ENCODE results near the gene SBF2. TPM values are rescaled to one million over a fixed set of nuclear protein-coding genes. Genes with fewer than 3 reads are reported as not detected.

The SBF2 gene
- polyA plus RNA-seq, 2 donors = 8.5 to 12.1 TPM

DNA sequence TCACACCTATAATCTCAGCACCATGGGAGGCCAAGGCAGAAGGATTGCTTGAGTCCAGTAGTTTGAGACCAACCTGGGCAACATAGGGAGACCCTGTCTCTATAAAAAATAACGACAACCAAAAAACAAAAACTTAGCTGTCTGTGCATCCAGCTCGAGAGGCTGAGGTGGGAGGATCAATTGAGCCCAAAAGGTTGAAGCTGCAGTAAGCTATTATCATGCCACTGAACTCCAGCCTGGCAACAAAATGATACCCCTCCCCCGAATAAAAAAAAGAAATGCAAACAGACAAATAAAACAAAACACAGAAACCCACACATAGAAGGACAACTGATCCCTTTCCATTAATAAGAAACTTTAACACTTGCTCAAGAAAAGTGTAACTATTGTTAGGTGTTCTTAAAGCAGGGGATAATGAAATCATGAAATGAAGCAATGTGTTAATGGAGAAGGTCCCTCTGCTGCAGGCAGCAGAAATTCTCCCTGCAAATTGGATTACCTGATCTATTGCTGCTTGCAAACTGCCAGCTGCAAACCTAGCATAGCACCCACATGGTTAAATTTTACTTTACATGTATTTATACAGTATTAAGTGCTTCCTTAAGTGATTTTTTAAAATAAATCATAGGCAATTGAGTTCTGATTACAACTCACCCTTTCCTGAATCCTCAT is 226.3 kb downstream of the SBF2 start:
- Histone ChIP-seq H3K27ac (ENCODE audit: low read depth in 2 of 2, low read length in 1 of 2) (no peak overlapping the region), H3K4me3 (ENCODE audit: low read depth in 1 of 2, low read length in 2 of 2) (no peak overlapping the region), H3K27me3 (ENCODE audit: control insufficient read depth in 1 of 2, insufficient read depth in 2 of 2, low read length in 2 of 2) (no peaks in the 10 kb centered on the region), H3K9me3 (ENCODE audit: control insufficient read depth in 2 of 2, insufficient read depth in 1 of 2, low read depth in 1 of 2, low read length in 1 of 2) (no peaks in the 10 kb centered on the region), H3K36me3 (ENCODE audit: control insufficient read depth in 2 of 2, insufficient read depth in 2 of 2, low read length in 1 of 2) (no peaks in the 10 kb centered on the region), H3K4me1 (ENCODE audit: control insufficient read depth in 2 of 2, insufficient read depth in 2 of 2, low read length in 1 of 2) (no peaks in the 10 kb centered on the region)
- WGBS, 2 donors = 87 to 88% methylated on average over 3 of the region's 3 CpGs

DNA sequence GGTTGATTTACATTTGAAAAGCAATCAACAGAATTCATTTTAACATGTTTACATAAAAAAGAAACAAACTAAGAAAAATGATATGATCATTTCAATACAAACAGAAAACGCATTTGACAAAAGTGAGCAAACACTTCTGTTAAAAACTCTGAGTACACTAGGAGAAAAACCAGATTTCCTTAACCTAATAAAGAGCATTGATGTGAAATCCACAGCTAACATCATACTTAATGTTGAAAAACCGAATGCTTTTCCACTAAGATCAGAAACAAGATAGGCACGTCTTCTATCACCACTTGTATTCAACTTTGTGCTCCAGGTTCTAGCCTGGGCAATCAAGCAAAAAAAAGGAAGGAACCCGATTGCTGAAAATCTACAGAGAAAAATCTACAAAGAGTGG is 227.6 kb downstream of the SBF2 start:
- H3K9me3 ChIP-seq (ENCODE audit: control insufficient read depth in 2 of 2, insufficient read depth in 1 of 2, low read depth in 1 of 2, low read length in 1 of 2) = no peaks in the 10 kb centered on the region
- H3K4me1 ChIP-seq (ENCODE audit: control insufficient read depth in 2 of 2, insufficient read depth in 2 of 2, low read length in 1 of 2) = no peaks in the 10 kb centered on the region
- no peaks in the 10 kb centered on the region for H3K27me3 ChIP-seq (ENCODE audit: control insufficient read depth in 1 of 2, insufficient read depth in 2 of 2, low read length in 2 of 2)
- no peak overlapping the region for H3K27ac ChIP-seq (ENCODE audit: low read depth in 2 of 2, low read length in 1 of 2)
- 57 to 67% methylated on average over 4 of the region's 4 CpGs for WGBS, 2 donors
- no peak overlapping the region for H3K4me3 ChIP-seq (ENCODE audit: low read depth in 1 of 2, low read length in 2 of 2)
- H3K36me3 ChIP-seq (ENCODE audit: control insufficient read depth in 2 of 2, insufficient read depth in 2 of 2, low read length in 1 of 2) = no peaks in the 10 kb centered on the region

DNA sequence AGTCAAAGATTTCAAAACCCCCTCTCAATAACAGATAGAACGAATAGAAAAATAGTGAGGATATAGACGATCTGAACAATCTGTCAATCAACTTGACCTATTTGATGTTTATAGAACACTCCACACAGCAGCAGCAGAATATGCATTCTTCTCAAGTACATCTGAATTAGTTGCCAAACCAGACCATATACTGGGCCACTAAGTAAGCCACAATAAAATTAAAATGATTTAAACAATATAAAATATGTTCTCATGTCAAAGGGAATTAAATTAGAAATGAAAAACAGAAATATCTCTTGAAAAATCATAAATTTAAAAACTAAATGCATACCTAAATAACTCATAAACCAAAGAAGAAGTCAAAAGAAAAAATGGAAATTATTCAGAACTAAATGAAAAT is 229.2 kb downstream of the SBF2 start:
- Histone ChIP-seq H3K9me3 (ENCODE audit: control insufficient read depth in 2 of 2, insufficient read depth in 1 of 2, low read depth in 1 of 2, low read length in 1 of 2) (no peaks in the 10 kb centered on the region), H3K27me3 (ENCODE audit: control insufficient read depth in 1 of 2, insufficient read depth in 2 of 2, low read length in 2 of 2) (no peaks in the 10 kb centered on the region), H3K4me3 (ENCODE audit: low read depth in 1 of 2, low read length in 2 of 2) (no peak overlapping the region), H3K36me3 (ENCODE audit: control insufficient read depth in 2 of 2, insufficient read depth in 2 of 2, low read length in 1 of 2) (no peaks in the 10 kb centered on the region), H3K27ac (ENCODE audit: low read depth in 2 of 2, low read length in 1 of 2) (no peak overlapping the region), H3K4me1 (ENCODE audit: control insufficient read depth in 2 of 2, insufficient read depth in 2 of 2, low read length in 1 of 2) (no peaks in the 10 kb centered on the region)
- WGBS, 2 donors = 91% methylated on average over 2 of the region's 2 CpGs

DNA sequence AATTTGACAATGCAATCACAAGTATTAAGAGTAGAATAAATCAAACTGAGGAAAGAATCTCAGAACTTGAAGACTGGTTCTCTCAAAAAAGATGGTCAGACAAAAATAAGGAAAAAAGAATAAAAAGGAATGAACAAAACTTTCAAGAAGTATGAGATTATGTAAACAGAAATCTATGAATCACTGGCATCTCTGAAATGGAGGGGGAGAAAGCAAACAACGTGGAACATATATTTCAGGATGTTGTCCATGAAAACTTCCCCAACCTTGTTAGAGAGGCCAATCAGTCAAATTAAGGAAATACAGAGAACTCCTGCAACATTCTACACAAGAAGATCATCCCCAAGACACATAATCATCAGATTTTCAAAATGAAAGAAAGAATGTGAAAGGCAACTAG is 235.7 kb downstream of the SBF2 start:
- H3K27me3 ChIP-seq (ENCODE audit: control insufficient read depth in 1 of 2, insufficient read depth in 2 of 2, low read length in 2 of 2) = no peaks in the 10 kb centered on the region
- H3K4me3 ChIP-seq (ENCODE audit: low read depth in 1 of 2, low read length in 2 of 2) = no peak overlapping the region
- 88 to 91% methylated on average over 1 of the region's 1 CpG for WGBS, 2 donors

DNA sequence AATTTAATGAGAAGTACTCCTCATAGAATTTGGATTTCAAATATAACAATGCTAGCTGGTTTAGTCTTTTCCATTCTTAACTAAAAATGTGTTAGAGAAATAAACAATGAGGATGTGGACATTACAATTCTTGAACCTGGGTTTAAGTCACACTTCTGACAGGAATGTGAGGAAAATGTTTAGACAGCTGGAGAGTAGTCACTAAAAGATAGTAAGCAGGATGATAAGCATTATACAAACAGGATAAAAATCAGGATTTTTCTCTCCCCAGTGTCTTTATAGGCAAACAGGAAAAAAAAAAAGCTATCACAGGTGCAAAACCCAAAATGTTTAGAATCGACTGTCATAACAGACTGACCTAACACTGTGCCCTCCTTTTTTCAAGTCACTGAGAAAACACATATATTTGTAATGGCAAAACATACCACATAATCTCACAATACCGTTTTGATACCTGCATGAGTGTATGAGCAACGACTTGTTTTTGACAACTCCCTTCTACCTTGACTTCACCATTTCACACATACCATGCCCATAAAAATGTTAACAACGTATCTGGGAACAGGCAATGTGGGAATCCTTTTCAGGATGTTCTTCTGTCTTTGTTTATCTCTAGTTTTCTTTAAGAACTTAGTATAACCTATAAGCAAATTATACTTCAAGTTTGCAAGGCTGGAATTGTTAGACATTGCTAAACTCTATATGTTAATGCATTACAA is 242.0 kb downstream of the SBF2 start:
- Histone ChIP-seq H3K9me3 (ENCODE audit: control insufficient read depth in 2 of 2, insufficient read depth in 1 of 2, low read depth in 1 of 2, low read length in 1 of 2) (no peaks in the 10 kb centered on the region), H3K27ac (ENCODE audit: low read depth in 2 of 2, low read length in 1 of 2) (no peak overlapping the region), H3K27me3 (ENCODE audit: control insufficient read depth in 1 of 2, insufficient read depth in 2 of 2, low read length in 2 of 2) (no peaks in the 10 kb centered on the region), H3K36me3 (ENCODE audit: control insufficient read depth in 2 of 2, insufficient read depth in 2 of 2, low read length in 1 of 2) (no peaks in the 10 kb centered on the region), H3K4me3 (ENCODE audit: low read depth in 1 of 2, low read length in 2 of 2) (no peak overlapping the region), H3K4me1 (ENCODE audit: control insufficient read depth in 2 of 2, insufficient read depth in 2 of 2, low read length in 1 of 2) (no peaks in the 10 kb centered on the region)
- WGBS, 2 donors = 50 to 55% methylated on average over 4 of the region's 4 CpGs

More for the DNA sequence above, 235.7 kb downstream of the SBF2 start:
- Histone ChIP-seq H3K9me3 (ENCODE audit: control insufficient read depth in 2 of 2, insufficient read depth in 1 of 2, low read depth in 1 of 2, low read length in 1 of 2) (no peaks in the 10 kb centered on the region), H3K4me1 (ENCODE audit: control insufficient read depth in 2 of 2, insufficient read depth in 2 of 2, low read length in 1 of 2) (no peaks in the 10 kb centered on the region), H3K36me3 (ENCODE audit: control insufficient read depth in 2 of 2, insufficient read depth in 2 of 2, low read length in 1 of 2) (no peaks in the 10 kb centered on the region), H3K27ac (ENCODE audit: low read depth in 2 of 2, low read length in 1 of 2) (no peak overlapping the region)

DNA sequence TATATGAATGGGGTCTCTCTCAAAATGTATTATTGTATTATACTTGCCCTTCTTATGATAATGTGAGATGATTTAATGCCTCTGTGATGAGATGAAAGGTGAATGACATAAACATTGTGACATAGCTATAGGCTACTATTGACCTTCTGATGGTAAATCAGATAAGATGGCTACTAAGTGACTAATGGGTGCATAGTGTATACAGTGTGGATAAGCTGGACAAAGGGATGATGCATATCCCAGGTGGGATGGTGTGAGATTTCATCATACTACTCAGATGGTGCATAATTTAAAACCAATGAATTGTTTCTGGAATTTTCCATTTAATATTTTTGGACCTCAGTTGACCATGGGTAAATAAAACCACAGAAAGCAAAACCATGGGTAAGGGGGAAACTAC is 243.5 kb downstream of the SBF2 start:
- no peak overlapping the region for H3K27ac ChIP-seq (ENCODE audit: low read depth in 2 of 2, low read length in 1 of 2)
- no peaks in the 10 kb centered on the region for H3K4me1 ChIP-seq (ENCODE audit: control insufficient read depth in 2 of 2, insufficient read depth in 2 of 2, low read length in 1 of 2)
- no peaks in the 10 kb centered on the region for H3K9me3 ChIP-seq (ENCODE audit: control insufficient read depth in 2 of 2, insufficient read depth in 1 of 2, low read depth in 1 of 2, low read length in 1 of 2)
- H3K4me3 ChIP-seq (ENCODE audit: low read depth in 1 of 2, low read length in 2 of 2) = no peak overlapping the region
- no peaks in the 10 kb centered on the region for H3K27me3 ChIP-seq (ENCODE audit: control insufficient read depth in 1 of 2, insufficient read depth in 2 of 2, low read length in 2 of 2)
- H3K36me3 ChIP-seq (ENCODE audit: control insufficient read depth in 2 of 2, insufficient read depth in 2 of 2, low read length in 1 of 2) = no peaks in the 10 kb centered on the region

DNA sequence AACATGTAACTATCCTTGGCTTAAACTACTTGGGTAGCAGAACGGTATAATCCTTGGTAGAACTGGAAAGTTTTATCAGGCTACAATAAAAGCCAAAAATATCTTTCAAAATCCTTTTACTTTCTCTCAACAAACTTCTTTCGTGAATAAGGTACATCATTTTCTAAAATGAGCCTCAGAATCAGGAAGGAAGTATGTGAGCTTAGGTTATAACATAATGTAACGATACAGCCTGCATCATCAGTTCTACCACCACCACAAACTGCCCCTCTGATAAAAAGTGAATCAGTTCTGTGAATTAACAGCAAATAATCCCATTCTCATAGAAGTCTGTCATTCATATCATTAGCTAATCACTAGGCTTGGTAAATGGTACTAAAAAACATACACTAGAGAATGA is 244.3 kb downstream of the SBF2 start:
- 75 to 77% methylated on average over 3 of the region's 3 CpGs for WGBS, 2 donors
- Histone ChIP-seq H3K27ac (ENCODE audit: low read depth in 2 of 2, low read length in 1 of 2) (no peak overlapping the region), H3K9me3 (ENCODE audit: control insufficient read depth in 2 of 2, insufficient read depth in 1 of 2, low read depth in 1 of 2, low read length in 1 of 2) (peaks cover 2% of the 10 kb centered on the region in 2 donors), H3K27me3 (ENCODE audit: control insufficient read depth in 1 of 2, insufficient read depth in 2 of 2, low read length in 2 of 2) (no peaks in the 10 kb centered on the region), H3K36me3 (ENCODE audit: control insufficient read depth in 2 of 2, insufficient read depth in 2 of 2, low read length in 1 of 2) (no peaks in the 10 kb centered on the region), H3K4me1 (ENCODE audit: control insufficient read depth in 2 of 2, insufficient read depth in 2 of 2, low read length in 1 of 2) (no peaks in the 10 kb centered on the region), H3K4me3 (ENCODE audit: low read depth in 1 of 2, low read length in 2 of 2) (no peak overlapping the region)

DNA sequence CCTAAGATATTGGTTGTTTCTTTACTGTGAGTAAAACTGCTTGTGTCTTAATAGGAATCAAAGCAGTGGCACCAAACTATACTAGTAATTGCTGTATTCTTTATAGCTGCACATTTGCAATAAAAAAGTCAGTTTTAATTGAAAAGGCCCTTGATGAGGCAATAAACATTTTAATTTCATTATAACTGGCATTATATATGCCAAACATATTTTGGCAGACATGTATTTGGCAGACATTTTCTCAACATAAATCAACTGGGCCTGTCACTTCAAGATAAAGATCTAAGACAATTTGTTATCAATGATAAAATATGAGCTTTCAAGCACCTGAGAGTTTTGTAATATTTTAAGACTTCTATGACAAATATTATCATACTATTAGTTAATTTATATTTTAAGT is 245.7 kb downstream of the SBF2 start:
- Histone ChIP-seq H3K27me3 (ENCODE audit: control insufficient read depth in 1 of 2, insufficient read depth in 2 of 2, low read length in 2 of 2) (no peaks in the 10 kb centered on the region), H3K4me1 (ENCODE audit: control insufficient read depth in 2 of 2, insufficient read depth in 2 of 2, low read length in 1 of 2) (no peaks in the 10 kb centered on the region), H3K27ac (ENCODE audit: low read depth in 2 of 2, low read length in 1 of 2) (no peak overlapping the region), H3K36me3 (ENCODE audit: control insufficient read depth in 2 of 2, insufficient read depth in 2 of 2, low read length in 1 of 2) (no peaks in the 10 kb centered on the region), H3K9me3 (ENCODE audit: control insufficient read depth in 2 of 2, insufficient read depth in 1 of 2, low read depth in 1 of 2, low read length in 1 of 2) (peaks cover 5 to 7% of the 10 kb centered on the region in 2 donors), H3K4me3 (ENCODE audit: low read depth in 1 of 2, low read length in 2 of 2) (no peak overlapping the region)

DNA sequence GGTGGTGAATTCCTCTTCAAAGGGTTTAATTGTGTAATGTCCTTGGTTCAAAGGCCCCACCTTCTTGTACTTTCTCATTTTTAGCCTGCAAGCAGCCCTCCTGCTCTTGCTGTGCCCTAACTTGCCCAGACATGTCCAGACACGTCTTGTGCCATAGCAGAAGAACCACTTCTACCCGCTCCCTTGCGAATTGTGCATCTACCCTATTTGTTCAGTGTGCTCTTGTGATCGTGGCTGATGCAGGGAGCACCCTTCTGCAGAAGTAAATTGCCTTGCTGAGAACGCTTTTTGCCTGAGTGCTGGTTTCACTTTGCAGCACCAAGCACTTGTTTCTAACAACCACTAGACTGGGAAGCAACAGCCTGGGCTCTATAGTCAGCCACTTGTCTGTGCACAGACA is 249.4 kb downstream of the SBF2 start:
- no peaks in the 10 kb centered on the region for H3K36me3 ChIP-seq (ENCODE audit: control insufficient read depth in 2 of 2, insufficient read depth in 2 of 2, low read length in 1 of 2)
- no peaks in the 10 kb centered on the region for H3K4me1 ChIP-seq (ENCODE audit: control insufficient read depth in 2 of 2, insufficient read depth in 2 of 2, low read length in 1 of 2)
- no peak overlapping the region for H3K4me3 ChIP-seq (ENCODE audit: low read depth in 1 of 2, low read length in 2 of 2)
- no peak overlapping the region for H3K27ac ChIP-seq (ENCODE audit: low read depth in 2 of 2, low read length in 1 of 2)
- H3K9me3 ChIP-seq (ENCODE audit: control insufficient read depth in 2 of 2, insufficient read depth in 1 of 2, low read depth in 1 of 2, low read length in 1 of 2) = peaks cover 5 to 7% of the 10 kb centered on the region in 2 donors
- H3K27me3 ChIP-seq (ENCODE audit: control insufficient read depth in 1 of 2, insufficient read depth in 2 of 2, low read length in 2 of 2) = no peaks in the 10 kb centered on the region
- WGBS, 2 donors = 90 to 91% methylated on average over 5 of the region's 5 CpGs

DNA sequence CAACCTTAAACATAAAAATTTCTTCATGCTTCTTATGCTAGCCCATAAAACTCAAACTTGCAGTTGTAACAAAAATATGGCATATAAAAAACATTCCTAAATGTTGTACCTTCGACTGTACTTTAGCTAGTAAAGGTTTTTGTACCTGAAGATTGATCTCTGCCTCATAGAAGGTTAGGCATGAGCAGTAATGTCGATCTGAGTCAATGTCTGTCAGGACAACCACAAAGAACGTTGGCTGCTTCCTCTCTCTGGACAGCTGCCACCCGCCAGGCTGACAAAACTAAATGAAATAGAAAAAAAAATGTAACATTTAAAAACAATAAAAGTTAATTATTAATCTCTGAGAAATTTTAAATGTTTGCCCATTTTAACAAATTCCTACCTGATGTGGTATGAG is 251.3 kb downstream of the SBF2 start:
- WGBS, 2 donors = 76 to 81% methylated on average over 4 of the region's 4 CpGs
- no peaks in the 10 kb centered on the region for H3K27me3 ChIP-seq (ENCODE audit: control insufficient read depth in 1 of 2, insufficient read depth in 2 of 2, low read length in 2 of 2)
- peaks cover 5 to 7% of the 10 kb centered on the region in 2 donors for H3K9me3 ChIP-seq (ENCODE audit: control insufficient read depth in 2 of 2, insufficient read depth in 1 of 2, low read depth in 1 of 2, low read length in 1 of 2)
- no peaks in the 10 kb centered on the region for H3K4me1 ChIP-seq (ENCODE audit: control insufficient read depth in 2 of 2, insufficient read depth in 2 of 2, low read length in 1 of 2)
- H3K4me3 ChIP-seq (ENCODE audit: low read depth in 1 of 2, low read length in 2 of 2) = no peak overlapping the region
- no peaks in the 10 kb centered on the region for H3K36me3 ChIP-seq (ENCODE audit: control insufficient read depth in 2 of 2, insufficient read depth in 2 of 2, low read length in 1 of 2)
- no peak overlapping the region for H3K27ac ChIP-seq (ENCODE audit: low read depth in 2 of 2, low read length in 1 of 2)
